Lung (tissue), 12 donors: Measurements from ENCODE around the gene INTS7. TPM values are rescaled to one million over a fixed set of nuclear protein-coding genes. Genes with fewer than 3 reads are reported as not detected.

Source experiments
- ATAC-seq: fragments of 200-7000 bp; cut with Tn5 transposase; one replicate; pipeline ENCODE4 v1.9.1; 2020; ENCODE audit warnings: moderate number of reproducible peaks; ENCODE audit not compliant: insufficient read depth, low FRiP score
- DNase-seq, 3 donors: peaks; one replicate each; pipeline ENCODE4 v3.0.0-alpha.2; 2013 to 2017
- H3K27ac ChIP-seq, 2 donors: one replicate each; pipeline ENCODE4 v1.5.1; 2013; ENCODE audit warnings: mild to moderate bottlenecking in 2 of 2, moderate library complexity in 2 of 2, control low read depth in 1 of 2, inconsistent platforms in 1 of 2, low read depth in 1 of 2, low read length in 1 of 2
- H3K27me3 ChIP-seq, 3 donors: one replicate each; pipeline ENCODE4 v1.5.1; 2013; ENCODE audit warnings: low read length in 2 of 3; ENCODE audit not compliant: control insufficient read depth in 3 of 3, insufficient read depth in 3 of 3
- H3K36me3 ChIP-seq, 4 donors: one replicate each; pipeline ENCODE4 v1.5.1; 2013; ENCODE audit warnings: low read length in 4 of 4, mild to moderate bottlenecking in 1 of 4, moderate library complexity in 1 of 4; ENCODE audit not compliant: control insufficient read depth in 4 of 4, insufficient read depth in 4 of 4
- H3K4me1 ChIP-seq, 5 donors: one replicate each; pipeline ENCODE4 v1.5.1; 2013; ENCODE audit warnings: low read length in 5 of 5, mild to moderate bottlenecking in 2 of 5, moderate library complexity in 1 of 5; ENCODE audit not compliant: control insufficient read depth in 5 of 5, insufficient read depth in 5 of 5
- H3K4me3 ChIP-seq: one replicate; pipeline ENCODE4 v1.5.1; 2013; ENCODE audit warnings: mild to moderate bottlenecking, control low read depth, moderate library complexity
- H3K9ac ChIP-seq, 2 donors: one replicate each; pipeline ENCODE4 v1.5.1; 2013; ENCODE audit warnings: low read length in 2 of 2, control low read depth in 1 of 2; ENCODE audit not compliant: insufficient read depth in 1 of 2
- H3K9me3 ChIP-seq, 4 donors: one replicate each; pipeline ENCODE4 v1.5.1; 2013; ENCODE audit warnings: low read length in 3 of 4, mild to moderate bottlenecking in 1 of 4, moderate library complexity in 1 of 4; ENCODE audit not compliant: control insufficient read depth in 4 of 4, insufficient read depth in 3 of 4
- WGBS, 2 donors: extraction: QIAGEN DNeasy Blood & Tissue Kit; methylation state at CpG; one replicate each; pipeline ENCODE4 v1.1.7; 2013; 5-methylcytosine and 5-hydroxymethylcytosine counted together
- polyA plus RNA-seq, 2 donors: library from polyadenylated mRNA; stranded (reverse); fragments of 200-250 nt; gene quantifications; one replicate each; pipeline ENCODE4 v1.2.1, GENCODE V29; 2013
- total RNA-seq, 2 donors: library from RNA; depleted of rRNA in 1 of 2; stranded (reverse); fragments of >200 nt in 1 of 2; gene quantifications; one replicate each; pipeline ENCODE4 v1.2.1, GENCODE V29; 2014 to 2021
- TF ChIP-seq, protein P1 (sequence below): IDR thresholded peaks from 2 replicates; pipeline ENCODE4 v1.5.1; 2012; ENCODE audit warnings: mild to moderate bottlenecking; ENCODE audit errors: control extremely low read depth, extremely low read depth
- donor health status: control.
- donor health status: control.
- donor health status: Bipolar disorder and iron deficiency.
- donor health status: healthy.
- donor health status: DM: yes; HTN: yes; CAD: no.

Gene INTS7
- total and polyA plus RNA-seq, 4 donors = 6.4 to 18.9 (median 11.8) TPM

DNA sequence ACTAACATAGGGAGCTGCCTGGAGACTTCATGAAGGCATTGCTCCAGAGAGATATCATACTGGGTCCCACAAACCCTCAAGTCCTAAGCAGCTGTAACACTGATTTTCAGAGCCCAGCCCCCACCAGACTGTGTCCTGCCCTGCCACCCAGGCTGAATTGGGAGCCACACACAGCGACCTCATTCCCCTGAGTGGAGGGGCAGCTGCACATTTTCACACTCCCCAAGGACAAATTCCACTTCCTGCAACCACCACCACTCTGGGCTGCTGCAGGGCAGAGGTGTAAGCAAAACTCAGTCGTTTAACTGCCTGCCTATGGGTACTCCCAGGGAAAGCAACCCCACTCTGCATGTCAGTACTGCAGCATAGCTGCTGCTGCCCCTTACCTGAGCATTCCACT lies 20.0 kb upstream of the INTS7 start:
- Histone ChIP-seq H3K4me3 (no peak overlapping the region), H3K27me3 (no peaks in the 10 kb centered on the region), H3K4me1 (no peaks in the 10 kb centered on the region), H3K27ac (no peak overlapping the region), H3K9ac (no peak overlapping the region), H3K36me3 (peaks cover 0 to 14% (median 0%) of the 10 kb centered on the region in 4 donors), H3K9me3 (peaks cover 0 to 4% (median under 1%) of the 10 kb centered on the region in 4 donors)
- DNase-seq (no peak), ATAC-seq (no peak)
- TF ChIP-seq, protein P1, sequence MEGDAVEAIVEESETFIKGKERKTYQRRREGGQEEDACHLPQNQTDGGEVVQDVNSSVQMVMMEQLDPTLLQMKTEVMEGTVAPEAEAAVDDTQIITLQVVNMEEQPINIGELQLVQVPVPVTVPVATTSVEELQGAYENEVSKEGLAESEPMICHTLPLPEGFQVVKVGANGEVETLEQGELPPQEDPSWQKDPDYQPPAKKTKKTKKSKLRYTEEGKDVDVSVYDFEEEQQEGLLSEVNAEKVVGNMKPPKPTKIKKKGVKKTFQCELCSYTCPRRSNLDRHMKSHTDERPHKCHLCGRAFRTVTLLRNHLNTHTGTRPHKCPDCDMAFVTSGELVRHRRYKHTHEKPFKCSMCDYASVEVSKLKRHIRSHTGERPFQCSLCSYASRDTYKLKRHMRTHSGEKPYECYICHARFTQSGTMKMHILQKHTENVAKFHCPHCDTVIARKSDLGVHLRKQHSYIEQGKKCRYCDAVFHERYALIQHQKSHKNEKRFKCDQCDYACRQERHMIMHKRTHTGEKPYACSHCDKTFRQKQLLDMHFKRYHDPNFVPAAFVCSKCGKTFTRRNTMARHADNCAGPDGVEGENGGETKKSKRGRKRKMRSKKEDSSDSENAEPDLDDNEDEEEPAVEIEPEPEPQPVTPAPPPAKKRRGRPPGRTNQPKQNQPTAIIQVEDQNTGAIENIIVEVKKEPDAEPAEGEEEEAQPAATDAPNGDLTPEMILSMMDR = no peak
- WGBS, 2 donors = 88 to 97% methylated on average over 2 of the region's 2 CpGs

- WGBS, 2 donors = 35 to 79% methylated on average over 1 of the region's 1 CpG
- Histone ChIP-seq H3K36me3 (peaks cover 0 to 18% (median 0%) of the 10 kb centered on the region in 4 donors), H3K9me3 (peaks cover 0 to 4% (median under 1%) of the 10 kb centered on the region in 4 donors), H3K27ac (no peak overlapping the region), H3K4me3 (no peak overlapping the region), H3K27me3 (no peaks in the 10 kb centered on the region), H3K9ac (no peak overlapping the region), H3K4me1 (no peaks in the 10 kb centered on the region)
- TF ChIP-seq, protein P1 = no peak
- ATAC-seq (no peak), DNase-seq (no peak)
Measured at GRCh38 chr1:212053993-212054392, 18.6 kb upstream of the INTS7 start.

DNA sequence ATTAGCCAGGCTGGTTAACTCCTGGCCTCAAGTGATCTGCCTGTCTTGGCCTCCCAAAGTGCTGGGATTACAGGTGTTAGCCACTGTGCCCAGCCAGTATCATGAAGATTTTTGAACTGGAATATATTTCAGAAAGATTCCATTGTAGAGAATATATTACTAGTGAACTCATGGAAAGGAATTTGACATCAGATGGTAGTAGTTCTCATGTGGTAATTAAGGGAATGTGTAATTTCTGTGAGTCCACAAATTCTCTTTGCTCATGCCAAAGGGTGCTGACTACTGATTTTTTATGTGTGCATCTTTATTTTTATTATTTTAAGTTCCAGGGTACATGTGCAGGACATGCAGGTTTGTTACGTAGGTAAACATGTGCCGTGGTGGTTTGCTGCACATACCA lies 10.6 kb upstream of the INTS7 start:
- no peak for ATAC-seq
- no peaks in the 10 kb centered on the region for H3K9me3 ChIP-seq
- DNase-seq = no peak
- no peak overlapping the region for H3K27ac ChIP-seq
- peaks cover 0 to 4% (median 0%) of the 10 kb centered on the region in 4 donors for H3K36me3 ChIP-seq
- H3K4me3 ChIP-seq = no peak overlapping the region
- H3K4me1 ChIP-seq = no peaks in the 10 kb centered on the region
- WGBS, 2 donors = 97 to 98% methylated on average over 2 of the region's 2 CpGs
- TF ChIP-seq, protein P1 = no peak
- no peak overlapping the region for H3K9ac ChIP-seq
- no peaks in the 10 kb centered on the region for H3K27me3 ChIP-seq

GRCh38 chr1:212044851-212045250 lies 9.5 kb upstream of the INTS7 start:
- WGBS, 2 donors = 98 to 100% methylated on average over 1 of the region's 1 CpG
- no peak overlapping the region for H3K4me3 ChIP-seq
- TF ChIP-seq, protein P1 = no peak
- ATAC-seq (no peak), DNase-seq (no peak)
- H3K9me3 ChIP-seq = no peaks in the 10 kb centered on the region
- H3K4me1 ChIP-seq = no peaks in the 10 kb centered on the region
- H3K9ac ChIP-seq = no peak overlapping the region
- no peaks in the 10 kb centered on the region for H3K27me3 ChIP-seq
- H3K36me3 ChIP-seq = peaks cover 0 to under 1% (median 0%) of the 10 kb centered on the region in 4 donors
- H3K27ac ChIP-seq = no peak overlapping the region
